Jurkat, Clone E6-1 (cell line): ENCODE results near the gene UGT1A6.
"Not testable (repeated sequence)": the region's sequence is repeated elsewhere in the genome, so short reads cannot be mapped to it uniquely, and the experiment has no call there.

ENCODE experiments used
- DNase-seq: peaks from one replicate; pipeline ENCODE4 v3.0.0-alpha.2; 2011; ENCODE audit warnings: low read depth, low spot score
- H3K4me3 ChIP-seq: 2 replicates; pipeline ENCODE4 v1.5.1; 2011; ENCODE audit warnings: mild to moderate bottlenecking, low read length, control low read depth, moderate library complexity

The UGT1A6 gene

GRCh38 chr2:233711312-233712008, 18.8 kb downstream of the UGT1A6 start:
- H3K4me3 ChIP-seq, result no peak overlapping the region
- DNase-seq, result peak; percentile 36

DNA sequence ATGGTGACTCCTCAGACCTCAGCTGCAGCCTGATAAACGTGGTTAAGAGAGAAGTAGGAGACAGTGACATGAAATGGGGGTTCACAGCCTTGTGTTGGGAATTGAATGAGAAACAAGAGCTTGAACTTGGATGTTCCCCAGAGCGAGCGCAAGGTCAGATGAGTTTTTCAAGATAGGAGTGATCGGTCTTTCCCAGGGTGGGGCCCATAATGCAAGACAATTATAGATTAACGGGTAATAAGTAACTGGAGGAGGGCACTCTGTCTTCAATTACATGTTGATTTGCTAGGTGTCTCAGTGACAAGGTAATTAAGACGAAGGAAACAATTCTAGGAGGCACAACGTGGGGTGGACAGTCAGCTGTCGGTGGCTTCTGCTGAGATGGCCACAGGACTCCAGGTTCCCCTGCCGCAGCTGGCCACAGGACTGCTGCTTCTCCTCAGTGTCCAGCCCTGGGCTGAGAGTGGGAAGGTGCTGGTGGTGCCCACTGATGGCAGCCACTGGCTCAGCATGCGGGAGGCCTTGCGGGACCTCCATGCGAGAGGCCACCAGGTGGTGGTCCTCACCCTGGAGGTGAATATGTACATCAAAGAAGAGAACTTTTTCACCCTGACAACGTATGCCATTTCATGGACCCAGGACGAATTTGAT, 20.0 kb downstream of the UGT1A6 start, which contains the start of gene UGT1A5:
Gene UGT1A5 (plus strand): TSS at position 297 of the 651 bp plus-strand sequence. CDS start 85 bp downstream, at position 382.
- no peak within 1 kb of the TSS for H3K4me3 ChIP-seq

GRCh38 chr2:233713262-233713615, 20.5 kb downstream of the UGT1A6 start:
- H3K4me3 ChIP-seq, result no peak overlapping the region
- peak; percentile 56 for DNase-seq

More for the DNA sequence above, 20.0 kb downstream of the UGT1A6 start, which contains the start of gene UGT1A5:
- no peak for DNase-seq

DNA sequence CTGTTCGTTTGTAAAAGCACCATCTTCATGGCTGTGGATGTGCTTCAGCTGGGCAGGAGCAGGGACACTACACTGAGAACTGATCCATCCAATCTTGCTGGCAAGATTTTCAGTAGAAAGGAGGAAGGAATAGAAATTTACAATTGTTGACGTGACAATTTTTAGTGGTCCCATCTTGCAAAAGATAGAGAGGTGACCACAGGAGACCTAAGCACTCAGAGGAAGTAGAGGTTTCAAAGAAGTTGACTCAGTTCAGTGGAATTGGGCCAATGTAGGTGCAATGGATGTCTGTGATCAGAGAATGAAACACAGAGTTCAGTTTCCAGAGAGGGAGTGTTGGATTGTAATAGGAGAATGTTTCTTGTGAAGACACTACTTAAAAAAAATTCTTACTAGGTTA, 21.4 kb downstream of the UGT1A6 start:
- no peak overlapping the region for H3K4me3 ChIP-seq
- no peak for DNase-seq

GRCh38 chr2:233718552-233718951, 25.9 kb downstream of the UGT1A6 start, which contains the start of gene UGT1A4:
Gene UGT1A4 (plus strand): TSS chr2:233718736. CDS start chr2:233718821, 85 bp downstream.
- no peak for DNase-seq
- H3K4me3 ChIP-seq, result no peak within 1 kb of the TSS

GRCh38 chr2:233728723-233729301, 36.1 kb downstream of the UGT1A6 start, which contains the start of gene UGT1A3:
Gene UGT1A3 (plus strand): TSS chr2:233729042. CDS start chr2:233729127, 85 bp downstream.
- H3K4me3 ChIP-seq, result no peak within 1 kb of the TSS
- no peak for DNase-seq

GRCh38 chr2:233736868-233737653, 44.4 kb downstream of the UGT1A6 start:
- not testable (repeated sequence) for H3K4me3 ChIP-seq, DNase-seq

- no peak overlapping the region for H3K4me3 ChIP-seq
- DNase-seq, result no peak
These were observed 48.2 kb downstream of the UGT1A6 start for GRCh38 chr2:233740870-233741269.

DNA sequence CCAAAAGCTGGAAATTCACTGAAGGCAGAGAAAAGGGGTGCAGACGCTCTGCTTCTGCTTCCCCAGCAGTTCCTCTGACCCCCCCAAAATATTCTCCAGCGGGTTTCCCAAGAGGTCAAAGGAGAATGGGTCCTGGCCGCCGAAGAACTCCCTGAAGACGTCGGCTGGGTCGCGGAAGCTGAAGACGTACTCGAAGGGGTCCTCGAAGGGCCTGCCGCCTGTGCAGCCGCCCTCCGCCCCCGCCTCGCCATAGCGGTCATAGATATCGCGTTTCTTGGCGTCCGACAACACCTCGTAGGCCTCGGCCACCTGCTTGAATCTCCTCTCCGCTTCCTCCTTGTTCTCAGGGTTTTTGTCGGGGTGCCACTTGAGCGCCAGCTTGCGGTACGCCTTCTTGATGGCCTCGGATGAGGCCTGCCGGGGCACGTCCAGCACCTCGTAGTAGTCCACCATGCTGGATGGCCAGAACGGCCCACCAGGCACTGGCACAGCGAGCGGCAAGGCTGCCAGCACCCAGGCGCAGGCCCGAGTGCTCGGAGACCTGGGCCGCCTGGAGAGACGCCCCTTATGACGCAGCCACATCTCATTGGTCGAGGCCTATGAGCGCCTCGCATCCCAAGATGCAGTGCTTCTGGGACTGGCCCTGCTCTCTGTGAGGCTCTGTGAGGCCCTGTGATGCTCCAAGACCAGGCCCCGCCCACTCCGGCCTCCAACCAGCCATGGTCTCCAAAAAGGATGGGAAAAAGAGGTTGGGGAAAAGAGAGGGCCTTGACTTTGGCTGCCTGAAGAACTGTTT, 51.0 kb downstream of the UGT1A6 start:
- H3K4me3 ChIP-seq, result no peak overlapping the region
- DNase-seq, result no peak

DNA sequence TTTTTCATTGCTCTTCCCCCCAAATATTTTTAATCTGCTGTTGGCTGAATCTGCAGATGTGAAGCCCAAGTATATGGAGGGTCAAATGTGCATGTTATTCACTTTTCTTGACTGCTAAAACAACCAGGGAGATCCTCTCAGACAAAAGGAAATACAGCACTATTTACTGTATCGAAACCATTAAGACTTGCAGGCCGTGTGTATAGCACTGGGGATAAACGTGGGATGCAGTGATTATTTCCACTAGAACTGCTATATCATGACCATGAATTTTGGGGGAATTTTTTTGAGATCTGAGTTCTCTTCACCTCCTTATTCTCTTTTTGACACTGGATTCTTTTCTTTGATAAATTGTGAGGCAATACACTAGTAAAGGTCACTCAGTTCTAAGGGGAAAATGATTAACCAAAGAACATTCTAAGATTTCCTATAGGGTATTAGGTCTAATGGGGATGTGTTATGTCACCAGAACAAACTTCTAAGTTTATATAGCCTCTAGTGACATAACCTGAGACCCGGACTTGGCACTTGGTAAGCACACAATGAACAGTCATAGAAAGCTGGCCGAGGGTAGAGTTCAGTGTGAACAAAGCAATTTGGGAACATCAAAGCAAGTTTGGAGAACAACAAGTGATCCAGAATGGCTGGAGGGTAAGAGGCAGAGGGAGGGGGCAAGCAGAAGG, 52.5 kb downstream of the UGT1A6 start:
- no peak overlapping the region for H3K4me3 ChIP-seq
- no peak for DNase-seq

- not testable (repeated sequence) for DNase-seq, H3K4me3 ChIP-seq
These were observed 53.1 kb downstream of the UGT1A6 start for GRCh38 chr2:233745838-233746237.

DNA sequence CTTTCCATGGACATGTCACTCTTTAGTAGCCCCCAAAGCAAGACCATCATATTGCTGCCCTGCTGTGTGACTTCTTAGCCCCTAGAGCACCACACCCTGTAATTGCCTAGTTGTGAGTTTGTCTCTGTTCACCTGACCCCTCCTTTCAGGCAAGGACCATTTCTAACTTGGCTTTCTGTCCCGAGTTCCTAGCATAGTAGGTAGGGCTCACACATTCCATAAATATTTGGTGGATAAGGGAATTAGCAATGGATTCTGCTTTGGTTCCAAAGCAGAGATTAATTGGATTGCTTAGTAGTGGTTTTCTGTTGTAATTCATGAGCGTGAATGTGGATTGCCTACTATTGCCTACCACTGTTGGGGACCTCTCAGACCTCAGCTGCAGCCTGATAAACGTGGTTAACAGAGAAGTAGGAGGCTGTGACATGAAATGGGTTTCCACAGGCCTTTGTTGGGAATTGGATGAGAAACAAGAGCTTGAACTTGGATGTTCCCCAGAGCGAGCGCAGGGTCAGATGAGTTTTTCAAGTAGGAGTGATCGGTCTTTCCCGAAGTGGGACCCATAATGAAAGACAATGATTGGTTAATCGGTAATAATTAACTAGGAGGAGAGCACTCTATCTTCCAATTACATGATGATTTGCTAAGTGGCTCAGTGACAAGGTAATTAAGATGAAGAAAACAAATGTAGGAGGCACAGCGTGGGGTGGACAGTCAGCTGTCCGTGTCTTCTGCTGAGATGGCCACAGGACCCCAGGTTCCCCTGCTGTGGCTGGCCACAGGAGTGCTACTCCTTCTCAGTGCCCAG, 54.0 kb downstream of the UGT1A6 start:
- no peak for DNase-seq
- H3K4me3 ChIP-seq, result no peak overlapping the region

GRCh38 chr2:233747283-233747544, 54.5 kb downstream of the UGT1A6 start:
- no peak for DNase-seq
- H3K4me3 ChIP-seq, result no peak overlapping the region

- not testable (repeated sequence) for DNase-seq, H3K4me3 ChIP-seq
These were observed 58.0 kb downstream of the UGT1A6 start for GRCh38 chr2:233750689-233751088.

DNA sequence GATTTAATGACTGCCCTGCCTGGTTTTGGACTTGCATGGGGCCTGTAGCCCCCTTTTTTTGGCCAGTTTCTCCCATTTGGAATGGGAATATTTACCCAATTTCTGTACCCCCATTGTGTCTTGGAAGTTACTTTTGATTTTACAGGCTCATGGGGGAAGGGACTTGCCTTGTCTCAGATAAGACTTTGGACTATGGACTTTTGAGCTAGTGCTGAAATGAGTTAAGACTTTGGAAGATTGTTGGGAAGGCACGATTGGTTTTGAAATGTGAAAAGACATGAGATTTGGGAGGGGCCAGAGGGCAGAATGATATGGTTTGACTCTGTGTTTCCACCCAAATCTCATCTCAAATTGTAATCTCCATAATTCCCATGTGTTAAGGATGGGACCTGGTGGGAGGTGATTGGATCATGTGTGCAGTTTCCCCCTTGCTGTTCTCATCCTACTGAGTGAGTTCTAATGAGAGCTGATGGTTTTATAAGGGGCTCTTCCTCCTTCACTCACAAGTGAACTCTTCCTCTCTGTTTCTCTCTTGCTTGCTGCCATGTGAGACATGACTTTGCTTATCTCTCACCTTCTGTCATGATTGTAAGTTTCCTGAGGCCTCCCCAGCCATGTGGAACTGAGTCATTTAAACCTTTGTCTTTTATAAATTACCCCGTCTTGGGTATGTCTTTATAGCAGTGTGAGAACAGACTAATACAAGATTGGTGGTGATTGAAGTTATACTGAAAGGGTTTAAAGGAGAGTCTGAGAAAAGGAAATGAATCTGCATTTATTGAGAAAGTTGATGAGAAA, 58.7 kb downstream of the UGT1A6 start:
- not testable (repeated sequence) for DNase-seq, H3K4me3 ChIP-seq

- DNase-seq, result no peak
- no peak overlapping the region for H3K4me3 ChIP-seq
These were observed 62.4 kb downstream of the UGT1A6 start for GRCh38 chr2:233754872-233755611.
